Gastrocnemius medialis (tissue), 4 donors: ENCODE data around the gene TMC8.
A peak's percentile ranks its signal among the peaks of the same experiment; 100 is the strongest.

ENCODE experiments used
- CTCF ChIP-seq, 5 experiments: fragments of 450-650 bp in 3 of 5; fragments of 200-600 bp in 2 of 5; sonication (generic) in 2 of 5; IDR thresholded peaks in 4 of 5; conservative IDR thresholded peaks in 1 of 5; 1 replicate in 4 of 5; 2 replicates in 1 of 5; pipeline ENCODE4 v1.5.1; 2016 to 2019; ENCODE audit warnings: antibody characterized with exemption in 5 of 5, mild to moderate bottlenecking in 3 of 5, moderate library complexity in 3 of 5
- POLR2A ChIP-seq, 2 donors: fragments of 450-650 bp; IDR thresholded peaks; one replicate each; pipeline ENCODE4 v1.6.1; 2017; ENCODE audit warnings: antibody characterized with exemption in 2 of 2, mild to moderate bottlenecking in 2 of 2, moderate library complexity in 2 of 2

GRCh38 chr17:78179372-78179771 is 48.8 kb downstream of the TMC8 start:
- TF ChIP-seq CTCF (IDR thresholded peaks at IDR 0.05 in 4 of 5, conservative IDR thresholded peaks at IDR 0.05 in 1 of 5), result no peak
- TF ChIP-seq POLR2A (IDR thresholded peaks at IDR 0.05), result peak in 1 of 2 donors; percentile 18
